ENCODE measurements around the gene ERF. TPM values are rescaled to one million over a fixed set of nuclear protein-coding genes. Genes with fewer than 3 reads are reported as not detected.

The ERF gene
- total RNA-seq, 1 experiment from 2014 or later: 73.0 TPM

DNA sequence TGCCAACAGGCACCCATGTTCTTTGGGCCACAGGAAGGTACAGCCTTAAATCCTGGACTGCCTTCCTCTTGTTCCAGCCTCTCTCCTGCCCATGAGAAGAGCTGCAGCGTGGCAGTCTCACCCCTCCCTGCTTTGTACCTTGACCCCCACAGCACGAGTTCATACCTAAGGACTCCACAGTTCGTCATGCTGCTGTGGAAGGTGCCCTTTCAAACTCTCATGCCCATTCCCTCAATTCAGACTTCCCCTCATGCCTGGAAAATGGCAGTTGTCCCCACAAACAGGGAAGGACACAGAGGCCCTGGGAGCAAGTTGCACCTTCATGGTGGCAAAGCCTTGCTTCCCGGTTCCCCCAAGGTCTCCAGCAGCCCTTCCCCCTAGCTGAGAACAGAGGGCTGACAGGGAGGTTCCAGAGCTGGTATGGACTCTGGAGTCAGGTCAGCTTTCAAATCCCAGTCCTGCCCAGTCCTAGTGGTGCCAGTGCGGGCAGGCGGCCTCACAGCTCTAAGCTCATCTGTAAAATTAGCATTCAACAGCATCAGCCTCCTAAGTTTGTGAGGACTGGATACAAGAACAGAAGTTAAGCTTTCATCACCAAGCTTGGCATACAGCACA is 21.1 kb downstream of the ERF start:
- peaks cover 36% of the 10 kb centered on the region for H3K36me3 ChIP-seq (replicated peaks; ENCODE audit: control insufficient read depth, insufficient read depth, low read length)
- H3K4me3 ChIP-seq (ENCODE audit: insufficient read depth, low read depth, low read length): no peak overlapping the region
- DNase-seq: no peak
- no peaks in the 10 kb centered on the region for H3K27me3 ChIP-seq (ENCODE audit: control insufficient read depth, insufficient read depth, low read length)

DNA sequence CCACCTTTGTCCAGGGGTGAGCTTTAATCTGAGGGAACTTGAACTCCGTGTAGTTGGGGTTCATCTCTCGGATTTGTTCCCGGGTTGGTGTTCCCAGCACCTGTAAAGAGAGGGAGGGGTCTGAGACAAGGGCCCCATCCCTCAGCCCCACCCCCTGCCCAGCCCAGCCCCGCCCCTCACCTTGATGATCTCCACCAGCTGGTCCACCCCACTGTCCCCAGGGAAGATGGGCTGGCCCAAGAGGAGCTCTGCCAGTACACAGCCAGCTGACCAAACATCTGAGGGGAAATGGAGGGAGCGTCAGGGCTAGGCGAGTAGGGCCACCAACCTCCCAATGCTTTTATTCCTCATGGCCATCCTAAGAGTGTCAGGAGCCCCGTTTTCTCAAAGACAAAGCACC is 21.8 kb downstream of the ERF start:
- peak; percentile 79 for DNase-seq
- no peaks in the 10 kb centered on the region for H3K27me3 ChIP-seq (ENCODE audit: control insufficient read depth, insufficient read depth, low read length)
- no peak overlapping the region for H3K4me3 ChIP-seq (ENCODE audit: insufficient read depth, low read depth, low read length)
- peaks cover 36% of the 10 kb centered on the region for H3K36me3 ChIP-seq (replicated peaks; ENCODE audit: control insufficient read depth, insufficient read depth, low read length)

DNA sequence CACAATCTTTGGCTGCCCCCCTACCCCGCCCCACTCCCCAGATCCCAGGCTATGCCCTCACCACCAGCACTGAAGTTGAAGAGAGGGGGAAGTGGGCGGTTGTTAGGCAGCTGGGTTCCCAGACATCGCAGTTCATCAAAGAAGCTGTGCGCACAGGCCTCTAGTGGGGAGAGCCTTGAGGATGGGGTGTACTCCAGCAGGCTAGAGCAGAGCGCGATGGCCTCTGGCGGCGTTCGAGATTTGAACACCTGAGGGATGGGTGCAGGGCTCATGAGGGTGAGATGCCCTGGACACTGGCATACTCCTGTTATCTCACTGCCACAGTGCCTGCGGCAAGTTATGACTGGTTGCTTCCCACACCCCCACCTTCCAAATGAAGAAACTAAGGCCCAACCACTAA is 22.5 kb downstream of the ERF start:
- DNase-seq: no peak
- Histone ChIP-seq H3K36me3 (replicated peaks; ENCODE audit: control insufficient read depth, insufficient read depth, low read length) (peaks cover 36% of the 10 kb centered on the region), H3K27me3 (ENCODE audit: control insufficient read depth, insufficient read depth, low read length) (no peaks in the 10 kb centered on the region), H3K4me3 (ENCODE audit: insufficient read depth, low read depth, low read length) (no peak overlapping the region)

DNA sequence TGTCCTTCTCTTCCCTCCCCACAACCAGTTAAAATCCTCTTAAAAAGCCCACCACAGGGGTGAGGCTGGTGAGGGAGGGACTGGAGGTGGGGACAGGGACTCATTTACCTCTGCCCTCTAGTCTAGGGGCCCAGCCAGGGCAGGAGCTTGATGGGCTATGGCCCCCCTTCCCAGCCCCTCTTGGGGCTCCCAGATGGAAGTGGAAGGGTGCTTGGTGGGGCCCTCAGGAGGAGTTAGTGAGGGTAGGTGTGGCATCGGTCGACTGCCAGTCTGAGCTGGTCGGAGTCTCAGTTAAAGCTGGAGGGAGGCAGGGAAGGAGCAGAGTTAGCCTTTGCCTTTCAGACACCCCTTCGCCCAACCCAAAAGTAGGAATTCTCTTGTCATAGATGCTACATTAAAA is 24.4 kb downstream of the ERF start:
- Histone ChIP-seq H3K36me3 (replicated peaks; ENCODE audit: control insufficient read depth, insufficient read depth, low read length) (peaks cover 40% of the 10 kb centered on the region), H3K4me3 (ENCODE audit: insufficient read depth, low read depth, low read length) (no peak overlapping the region), H3K27me3 (ENCODE audit: control insufficient read depth, insufficient read depth, low read length) (no peaks in the 10 kb centered on the region)
- DNase-seq: no peak

DNA sequence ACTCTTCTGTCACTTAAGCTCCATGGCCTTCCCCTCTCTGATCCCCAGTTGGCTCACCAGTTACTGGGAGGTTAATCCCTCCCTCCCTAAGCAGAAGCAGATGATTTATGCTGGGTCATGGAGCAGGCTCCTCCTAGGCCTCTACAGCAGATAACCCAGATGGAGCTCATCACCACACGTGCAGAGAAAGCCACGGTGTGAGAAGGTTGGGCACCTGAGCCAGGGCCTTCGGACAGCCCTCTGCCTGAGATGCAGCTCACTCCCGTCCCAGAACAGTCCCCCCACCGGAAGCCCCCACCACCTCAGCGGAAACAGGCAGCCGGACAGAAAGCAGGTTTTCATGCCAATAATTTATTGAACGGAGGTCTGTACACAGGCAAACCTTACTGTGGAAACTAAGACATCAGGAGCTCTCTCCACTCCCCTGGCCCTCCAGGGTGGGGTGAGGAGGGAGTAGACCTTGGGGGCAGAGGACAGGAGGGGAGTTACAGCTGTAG is 25.0 kb downstream of the ERF start:
- peaks cover 41% of the 10 kb centered on the region for H3K36me3 ChIP-seq (replicated peaks; ENCODE audit: control insufficient read depth, insufficient read depth, low read length)
- H3K27me3 ChIP-seq (ENCODE audit: control insufficient read depth, insufficient read depth, low read length): no peaks in the 10 kb centered on the region
- no peak for DNase-seq
- H3K4me3 ChIP-seq (ENCODE audit: insufficient read depth, low read depth, low read length): no peak overlapping the region

DNA sequence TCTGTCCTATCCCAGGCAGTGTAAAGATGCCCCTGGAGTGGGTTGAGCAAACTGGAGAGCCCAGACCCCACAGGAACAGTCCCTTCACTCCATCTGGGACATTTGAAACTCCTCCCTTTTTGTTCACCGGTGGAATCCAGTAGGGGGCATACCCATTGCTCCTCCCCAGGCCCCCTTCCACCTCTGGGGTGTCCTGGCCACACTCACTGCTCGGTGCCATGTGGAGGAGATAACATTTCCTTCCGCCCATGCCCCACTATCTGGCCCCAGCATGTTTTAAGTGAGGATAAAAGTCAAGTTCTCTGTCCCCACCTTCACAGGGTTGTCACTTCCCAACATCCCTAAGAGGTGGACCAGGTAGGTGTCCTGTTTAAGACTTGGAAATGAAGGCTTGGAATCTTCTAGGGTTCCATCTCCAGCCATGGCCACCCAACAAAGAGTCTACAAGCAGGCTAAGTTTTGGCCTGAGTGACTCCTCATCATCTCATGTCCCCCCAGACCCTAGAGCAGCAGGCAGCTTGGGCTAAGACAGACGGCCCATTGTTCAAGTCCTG is 25.6 kb downstream of the ERF start:
- Histone ChIP-seq H3K27me3 (ENCODE audit: control insufficient read depth, insufficient read depth, low read length) (no peaks in the 10 kb centered on the region), H3K36me3 (replicated peaks; ENCODE audit: control insufficient read depth, insufficient read depth, low read length) (peaks cover 45% of the 10 kb centered on the region), H3K4me3 (ENCODE audit: insufficient read depth, low read depth, low read length) (no peak overlapping the region)
- DNase-seq: peak; percentile 65

DNA sequence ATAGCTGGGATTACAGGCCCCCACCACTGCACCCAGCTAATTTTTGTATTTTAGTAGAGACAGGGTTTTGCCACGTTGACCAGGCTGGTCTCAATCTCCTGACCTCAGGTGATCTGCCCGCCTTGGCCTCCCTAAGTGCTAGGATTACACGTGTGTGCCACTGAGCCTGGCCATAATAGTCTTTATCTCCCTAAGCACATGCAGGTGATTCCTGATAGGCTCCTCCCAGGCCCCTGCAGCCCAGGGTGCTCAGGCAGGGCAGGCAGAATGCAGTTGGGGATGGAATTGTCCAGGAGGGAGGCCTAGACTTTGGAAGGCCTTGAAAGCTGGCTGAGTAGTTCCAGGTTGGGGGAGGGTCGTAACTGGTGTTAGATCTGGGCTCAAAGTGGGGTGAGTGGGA is 26.3 kb downstream of the ERF start:
- Histone ChIP-seq H3K4me3 (ENCODE audit: insufficient read depth, low read depth, low read length) (no peak overlapping the region), H3K27me3 (ENCODE audit: control insufficient read depth, insufficient read depth, low read length) (no peaks in the 10 kb centered on the region), H3K36me3 (replicated peaks; ENCODE audit: control insufficient read depth, insufficient read depth, low read length) (peaks cover 41% of the 10 kb centered on the region)
- DNase-seq: no peak

DNA sequence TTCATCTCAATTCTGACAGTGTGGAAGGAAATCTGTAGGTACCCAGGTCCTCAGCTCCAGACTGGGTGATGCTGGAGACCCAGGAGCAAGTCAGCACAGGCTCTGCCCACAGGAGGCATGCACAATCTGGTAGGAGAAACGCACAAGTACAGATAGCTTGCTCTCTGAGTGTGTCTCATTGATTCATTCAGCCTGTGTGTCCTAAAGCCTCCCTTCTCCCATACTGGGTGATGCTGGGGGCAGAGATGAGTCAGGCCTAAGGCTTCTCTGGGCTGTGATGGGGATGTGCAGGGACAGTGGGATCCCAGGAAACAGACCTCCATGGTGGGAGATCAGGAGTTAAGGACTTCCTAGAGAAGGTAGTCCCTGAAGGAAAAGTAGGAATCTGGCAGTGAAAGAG is 28.0 kb downstream of the ERF start:
- peaks cover 29% of the 10 kb centered on the region for H3K36me3 ChIP-seq (replicated peaks; ENCODE audit: control insufficient read depth, insufficient read depth, low read length)
- no peak overlapping the region for H3K4me3 ChIP-seq (ENCODE audit: insufficient read depth, low read depth, low read length)
- no peak for DNase-seq

DNA sequence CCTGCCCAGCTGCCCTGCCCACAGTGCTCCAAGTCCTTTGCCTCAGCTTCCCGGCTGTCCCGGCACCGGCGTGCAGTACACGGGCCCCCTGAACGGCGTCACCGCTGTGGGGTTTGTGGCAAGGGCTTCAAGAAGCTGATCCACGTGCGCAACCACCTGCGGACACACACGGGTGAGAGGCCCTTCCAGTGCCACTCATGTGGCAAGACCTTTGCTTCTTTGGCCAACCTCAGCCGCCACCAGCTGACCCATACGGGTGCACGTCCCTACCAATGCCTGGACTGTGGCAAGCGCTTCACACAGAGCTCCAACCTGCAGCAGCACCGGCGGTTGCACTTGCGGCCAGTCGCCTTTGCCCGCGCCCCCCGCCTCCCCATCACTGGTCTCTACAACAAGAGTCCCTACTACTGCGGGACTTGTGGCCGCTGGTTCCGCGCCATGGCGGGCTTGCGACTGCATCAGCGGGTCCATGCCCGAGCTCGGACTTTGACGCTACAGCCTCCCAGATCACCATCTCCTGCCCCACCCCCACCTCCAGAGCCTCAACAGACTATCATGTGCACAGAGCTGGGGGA is 29.1 kb downstream of the ERF start:
- peaks cover 26% of the 10 kb centered on the region for H3K36me3 ChIP-seq (replicated peaks; ENCODE audit: control insufficient read depth, insufficient read depth, low read length)
- no peak for DNase-seq
- H3K27me3 ChIP-seq (ENCODE audit: control insufficient read depth, insufficient read depth, low read length): no peaks in the 10 kb centered on the region
- H3K4me3 ChIP-seq (ENCODE audit: insufficient read depth, low read depth, low read length): no peak overlapping the region

More for the DNA sequence above, 28.0 kb downstream of the ERF start:
- H3K27me3 ChIP-seq (ENCODE audit: control insufficient read depth, insufficient read depth, low read length): no peaks in the 10 kb centered on the region

DNA sequence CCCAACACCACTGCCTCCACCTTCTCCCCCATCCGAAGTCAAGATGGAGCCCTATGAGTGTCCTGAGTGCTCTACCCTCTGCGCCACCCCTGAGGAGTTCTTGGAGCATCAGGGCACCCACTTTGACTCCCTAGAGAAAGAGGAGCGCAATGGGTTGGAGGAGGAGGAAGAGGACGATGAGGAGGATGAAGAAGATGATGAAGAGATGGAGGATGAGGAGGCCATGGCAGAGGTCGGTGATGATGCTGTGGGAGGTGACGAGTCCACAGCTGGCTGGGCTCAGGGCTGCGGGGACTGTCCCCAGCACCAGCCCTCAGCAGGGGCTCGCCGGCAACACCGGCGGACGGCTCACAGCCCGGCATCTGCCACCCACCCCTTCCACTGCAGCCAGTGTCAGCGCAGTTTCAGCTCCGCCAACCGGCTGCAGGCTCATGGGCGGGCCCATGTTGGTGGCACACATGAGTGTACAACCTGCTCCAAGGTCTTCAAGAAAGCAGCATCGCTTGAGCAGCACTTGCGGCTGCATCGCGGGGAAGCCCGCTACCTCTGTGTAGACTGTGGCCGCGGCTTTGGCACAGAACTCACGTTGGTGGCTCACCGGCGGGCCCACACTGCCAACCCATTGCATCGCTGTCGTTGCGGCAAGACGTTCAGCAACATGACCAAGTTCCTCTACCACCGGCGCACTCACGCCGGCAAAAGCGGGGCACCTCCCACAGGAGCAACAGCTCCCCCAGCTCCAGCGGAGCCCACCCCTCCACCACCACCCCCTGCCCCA is 29.8 kb downstream of the ERF start:
- no peak for DNase-seq
- Histone ChIP-seq H3K27me3 (ENCODE audit: control insufficient read depth, insufficient read depth, low read length) (no peaks in the 10 kb centered on the region), H3K4me3 (ENCODE audit: insufficient read depth, low read depth, low read length) (no peak overlapping the region), H3K36me3 (replicated peaks; ENCODE audit: control insufficient read depth, insufficient read depth, low read length) (peaks cover 25% of the 10 kb centered on the region)

DNA sequence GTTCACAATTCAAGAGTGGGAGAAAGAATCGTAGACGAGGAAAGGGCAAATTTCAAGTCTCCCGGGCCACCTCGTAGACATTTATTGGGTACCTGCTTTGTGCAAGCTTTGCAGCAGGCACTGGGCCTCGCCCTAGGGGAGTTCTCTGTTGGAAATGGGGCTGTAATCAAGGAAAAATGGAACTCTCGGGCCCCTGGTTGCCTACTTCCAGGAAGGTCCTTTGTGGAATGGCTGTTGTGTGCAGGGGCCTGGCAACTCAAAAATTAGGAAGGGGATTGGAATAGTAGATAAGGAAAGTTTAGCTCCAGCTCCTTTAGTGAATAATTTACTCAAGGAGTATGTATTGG is 34.2 kb downstream of the ERF start:
- H3K36me3 ChIP-seq (replicated peaks; ENCODE audit: control insufficient read depth, insufficient read depth, low read length): peaks cover 10% of the 10 kb centered on the region
- no peak for DNase-seq
- H3K27me3 ChIP-seq (ENCODE audit: control insufficient read depth, insufficient read depth, low read length): no peaks in the 10 kb centered on the region
- peak overlapping the region; percentile 92 for H3K4me3 ChIP-seq (ENCODE audit: insufficient read depth, low read depth, low read length)

DNA sequence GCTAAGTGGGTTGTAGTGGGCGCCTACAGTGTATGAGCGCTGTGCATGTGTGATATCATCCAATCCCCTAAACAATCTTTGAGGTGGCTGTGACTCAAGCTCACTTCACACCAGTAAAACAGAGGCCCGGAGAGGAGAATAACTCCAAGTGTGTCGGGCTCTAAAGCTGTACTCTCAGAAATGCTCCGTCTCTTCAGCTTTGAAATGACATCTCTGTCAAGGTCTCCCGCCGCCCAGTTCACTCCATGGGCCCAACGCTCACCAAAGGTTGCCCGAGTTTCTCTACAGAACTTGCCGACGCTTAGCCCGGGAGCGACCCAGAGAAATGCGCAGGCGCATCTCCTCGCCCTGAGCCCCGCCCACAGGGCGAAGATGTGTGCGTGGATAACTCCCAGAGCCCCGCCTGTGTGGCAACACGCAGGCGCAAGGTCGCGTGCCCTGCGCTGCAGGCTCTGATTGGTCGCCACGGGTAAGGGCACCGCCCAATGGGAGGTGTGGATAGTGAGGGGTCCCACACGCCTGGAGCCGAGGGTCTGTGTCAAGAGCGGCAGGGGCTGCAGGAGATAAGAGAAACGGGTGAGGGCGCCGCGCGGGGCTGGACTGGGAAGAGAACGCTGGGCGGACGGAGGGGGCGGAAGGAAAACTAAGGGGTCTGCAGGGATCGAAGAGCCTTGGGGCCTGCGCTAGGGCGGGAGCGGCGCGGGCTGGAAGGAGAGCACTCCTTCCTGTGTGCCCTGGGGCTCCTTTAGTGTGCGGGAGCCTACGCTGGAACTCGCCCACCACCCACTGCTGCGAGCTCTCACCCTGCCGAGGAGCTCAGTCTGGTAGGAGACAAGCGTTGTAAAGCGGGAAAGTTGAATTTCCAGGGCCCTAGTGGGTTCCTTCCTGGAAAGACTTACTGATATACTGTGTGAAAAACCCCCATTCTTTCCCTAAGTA is 34.8 kb downstream of the ERF start, which contains the start of gene ZNF526:
ZNF526 (plus strand) TSS at position 501 of the 939 bp plus-strand sequence. CDS start 4,092 bp downstream, outside the sequence.
- peaks cover 10% of the 10 kb centered on the region for H3K36me3 ChIP-seq (replicated peaks; ENCODE audit: control insufficient read depth, insufficient read depth, low read length)
- H3K4me3 ChIP-seq (ENCODE audit: insufficient read depth, low read depth, low read length): peak within 1 kb of the TSS; percentile 92
- peak; percentile 100 for DNase-seq
- H3K27me3 ChIP-seq (ENCODE audit: control insufficient read depth, insufficient read depth, low read length): no peaks in the 10 kb centered on the region

DNA sequence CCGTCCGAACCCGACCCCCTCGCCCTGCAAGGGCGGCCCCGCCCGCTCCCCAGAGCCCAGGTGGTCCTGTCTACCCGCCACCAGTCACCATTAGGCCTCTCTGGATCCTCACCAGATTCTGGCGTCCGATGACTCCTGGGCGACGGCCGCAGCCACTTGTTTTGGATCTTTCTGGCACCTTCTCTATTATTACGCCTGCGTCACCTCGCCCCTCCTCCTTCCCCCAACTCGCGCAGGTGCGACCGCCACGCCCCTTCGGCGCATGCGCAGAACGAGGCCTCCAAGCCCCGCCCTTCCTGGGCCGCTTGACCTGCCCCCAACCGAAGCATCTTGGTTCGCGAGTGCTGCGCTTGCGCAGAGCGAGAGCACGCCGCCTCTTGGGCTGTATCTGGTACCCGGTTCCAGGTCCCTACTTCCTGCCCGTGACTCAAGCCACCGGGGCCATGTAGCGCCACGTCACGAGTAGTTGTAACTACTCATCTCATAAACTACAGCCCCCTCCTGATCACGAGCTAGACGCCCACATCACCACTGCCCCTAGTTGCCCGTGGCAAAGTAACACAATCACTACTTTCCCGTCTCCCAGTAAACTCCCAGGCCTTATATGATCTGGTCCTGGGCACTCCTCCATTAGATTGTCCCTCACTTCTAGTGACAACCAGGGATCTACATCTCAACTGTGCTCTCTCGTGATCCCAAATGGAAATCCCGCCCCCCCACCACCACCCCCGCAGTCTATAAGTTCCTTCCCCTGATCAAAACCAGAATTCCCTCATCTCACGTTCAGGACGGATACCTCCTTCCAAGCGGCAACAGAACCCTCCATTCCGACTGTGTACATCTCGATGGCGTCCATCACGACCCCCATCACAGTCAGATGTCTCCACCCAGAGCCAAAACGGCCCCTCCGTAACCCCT is 37.1 kb downstream of the ERF start, which contains the start of gene DEDD2:
DEDD2 (minus strand) TSS at position 158 of the 918 bp plus-strand sequence. CDS start 670 bp downstream, outside the sequence.
- peak; percentile 98 for DNase-seq
- H3K27me3 ChIP-seq (ENCODE audit: control insufficient read depth, insufficient read depth, low read length): no peaks in the 10 kb centered on the region
- H3K4me3 ChIP-seq (ENCODE audit: insufficient read depth, low read depth, low read length): peak within 1 kb of the TSS; percentile 90
- peaks cover 8% of the 10 kb centered on the region for H3K36me3 ChIP-seq (replicated peaks; ENCODE audit: control insufficient read depth, insufficient read depth, low read length)
